ENCODE results near the gene NPHP4. TPM values are rescaled to one million over a fixed set of nuclear protein-coding genes. Genes with fewer than 3 reads are reported as not detected.
A peak's percentile ranks its signal among the peaks of the same experiment; 100 is the strongest.

NPHP4 gene
- total and polyA plus RNA-seq, 12 donors: 2.7 to 13.2 (median 7.3) TPM

DNA sequence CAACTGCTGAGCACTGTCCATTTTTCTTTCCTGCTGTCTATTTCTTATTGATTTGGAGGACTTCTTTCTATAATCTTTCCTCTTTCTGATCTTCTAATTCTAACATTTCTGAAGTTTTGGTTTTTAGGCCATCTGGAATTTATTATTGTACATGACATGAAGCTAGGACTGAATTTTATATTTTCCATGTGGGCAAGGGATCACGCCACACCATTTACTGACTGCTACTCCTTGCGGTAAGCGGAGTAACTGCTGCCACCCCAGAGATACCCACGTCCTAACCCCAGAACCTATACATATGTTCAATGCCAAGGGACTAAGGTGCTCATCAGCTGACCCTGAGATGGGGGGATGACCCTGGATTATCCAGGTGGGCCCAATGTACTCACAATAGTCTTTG, 70.6 kb downstream of the NPHP4 start:
- Histone ChIP-seq H3K9me3 (replicated peaks in 1 of 3) (no peaks in the 10 kb centered on the region), H3K27ac (no peak overlapping the region), H3K4me1 (replicated peaks in 1 of 2) (peaks cover 0 to 4% of the 10 kb centered on the region in 2 donors), H3K27me3 (no peaks in the 10 kb centered on the region), H3K4me3 (no peak overlapping the region), H3K36me3 (replicated peaks in 1 of 2) (no peaks in the 10 kb centered on the region)
- peak in 1 of 7 donors; percentile 25 for DNase-seq
- TF ChIP-seq POLR2A (IDR thresholded peaks at IDR 0.05): no peak
- TF ChIP-seq, protein P1, sequence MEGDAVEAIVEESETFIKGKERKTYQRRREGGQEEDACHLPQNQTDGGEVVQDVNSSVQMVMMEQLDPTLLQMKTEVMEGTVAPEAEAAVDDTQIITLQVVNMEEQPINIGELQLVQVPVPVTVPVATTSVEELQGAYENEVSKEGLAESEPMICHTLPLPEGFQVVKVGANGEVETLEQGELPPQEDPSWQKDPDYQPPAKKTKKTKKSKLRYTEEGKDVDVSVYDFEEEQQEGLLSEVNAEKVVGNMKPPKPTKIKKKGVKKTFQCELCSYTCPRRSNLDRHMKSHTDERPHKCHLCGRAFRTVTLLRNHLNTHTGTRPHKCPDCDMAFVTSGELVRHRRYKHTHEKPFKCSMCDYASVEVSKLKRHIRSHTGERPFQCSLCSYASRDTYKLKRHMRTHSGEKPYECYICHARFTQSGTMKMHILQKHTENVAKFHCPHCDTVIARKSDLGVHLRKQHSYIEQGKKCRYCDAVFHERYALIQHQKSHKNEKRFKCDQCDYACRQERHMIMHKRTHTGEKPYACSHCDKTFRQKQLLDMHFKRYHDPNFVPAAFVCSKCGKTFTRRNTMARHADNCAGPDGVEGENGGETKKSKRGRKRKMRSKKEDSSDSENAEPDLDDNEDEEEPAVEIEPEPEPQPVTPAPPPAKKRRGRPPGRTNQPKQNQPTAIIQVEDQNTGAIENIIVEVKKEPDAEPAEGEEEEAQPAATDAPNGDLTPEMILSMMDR (IDR thresholded peaks at IDR 0.05): no peak
- intact Hi-C loops (cut with DNase I): no loop called here
- 96 to 98% (median 97%) methylated on average over 4 of the region's 4 CpGs for WGBS, 4 donors

DNA sequence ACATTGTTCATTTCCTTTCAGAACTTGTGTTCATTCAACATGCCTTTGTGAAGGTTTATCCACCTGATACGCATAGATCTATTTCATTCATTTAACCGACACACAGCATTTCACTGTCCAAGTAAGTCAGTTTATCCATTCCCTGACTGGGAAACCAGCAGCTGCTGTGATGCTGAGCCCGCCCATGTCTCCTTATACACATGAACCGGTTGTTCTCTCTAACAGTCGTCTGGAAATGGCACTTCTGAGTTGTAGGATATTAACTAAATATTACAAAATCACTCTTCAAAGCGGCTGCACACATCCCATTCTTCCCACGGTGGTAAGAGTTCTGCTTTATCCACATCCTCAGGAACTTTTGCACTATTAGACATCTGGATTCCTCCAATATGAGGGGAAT, 71.1 kb downstream of the NPHP4 start:
- no peaks in the 10 kb centered on the region for H3K9me3 ChIP-seq (replicated peaks in 1 of 3)
- H3K4me3 ChIP-seq: no peak overlapping the region
- no peak overlapping the region for H3K27ac ChIP-seq
- peak in 1 of 7 donors; percentile 25 for DNase-seq
- WGBS, 4 donors: 91 to 95% (median 92%) methylated on average over 7 of the region's 7 CpGs
- intact Hi-C loops (cut with DNase I): no loop called here
- no peaks in the 10 kb centered on the region for H3K27me3 ChIP-seq
- H3K4me1 ChIP-seq (replicated peaks in 1 of 2): peaks cover 0 to 4% of the 10 kb centered on the region in 2 donors
- no peaks in the 10 kb centered on the region for H3K36me3 ChIP-seq (replicated peaks in 1 of 2)
- no peak for TF ChIP-seq POLR2A (IDR thresholded peaks at IDR 0.05)
- TF ChIP-seq, protein P1 (IDR thresholded peaks at IDR 0.05): no peak

DNA sequence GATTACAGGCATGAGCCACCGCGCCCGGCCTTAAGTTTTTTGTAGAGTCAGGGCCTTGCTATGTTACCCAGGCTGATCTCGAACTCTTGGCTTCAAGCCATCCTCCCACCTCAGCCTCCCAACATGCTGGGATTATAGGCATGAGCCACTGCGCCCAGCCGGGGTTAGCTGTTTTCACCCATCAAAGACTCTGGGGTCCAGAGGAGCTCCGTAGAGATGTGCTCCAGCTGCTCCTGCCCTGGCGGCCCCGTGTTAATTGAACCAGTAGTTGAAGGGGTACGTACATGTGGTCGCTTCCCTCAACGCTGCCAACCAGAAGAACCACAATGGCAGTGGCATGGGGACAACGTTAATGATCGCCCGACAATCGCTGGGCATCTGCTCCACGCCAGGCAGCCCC, 72.0 kb downstream of the NPHP4 start:
- H3K4me3 ChIP-seq: no peak overlapping the region
- intact Hi-C loops (cut with DNase I): no loop called here
- peak in 2 of 7 donors; percentile 9 to 41 for DNase-seq
- H3K36me3 ChIP-seq (replicated peaks in 1 of 2): no peaks in the 10 kb centered on the region
- TF ChIP-seq POLR2A (IDR thresholded peaks at IDR 0.05): no peak
- H3K27ac ChIP-seq: no peak overlapping the region
- no peaks in the 10 kb centered on the region for H3K9me3 ChIP-seq (replicated peaks in 1 of 3)
- WGBS, 4 donors: 96 to 97% (median 97%) methylated on average over 16 to 17 of the region's 17 CpGs
- H3K27me3 ChIP-seq: no peaks in the 10 kb centered on the region
- peaks cover 0 to 8% of the 10 kb centered on the region in 2 donors for H3K4me1 ChIP-seq (replicated peaks in 1 of 2)

DNA sequence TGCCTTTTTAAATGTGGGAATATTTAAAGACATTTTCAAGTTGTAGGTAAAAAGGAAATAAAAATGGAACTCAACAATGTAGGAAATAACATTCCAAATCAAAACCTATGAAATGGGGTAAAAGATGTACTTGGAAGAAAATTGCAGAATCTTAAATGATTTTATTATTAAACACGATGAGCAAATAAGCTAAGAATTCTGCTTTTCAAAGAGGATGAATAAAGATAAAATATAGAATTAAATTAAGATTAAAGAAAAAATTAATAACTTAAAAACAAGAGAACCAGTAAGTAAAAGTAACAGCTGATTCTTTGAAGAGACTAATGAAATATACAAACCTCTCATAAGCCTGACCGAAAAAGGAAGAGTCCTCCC, 74.0 kb downstream of the NPHP4 start:
- intact Hi-C loops (cut with DNase I): loop anchor here in 1 of 2 donors (5.0 kb wide), 1 partner anchor 281 kb away; no protein-coding TSS in a partner anchor
- Histone ChIP-seq H3K27me3 (no peaks in the 10 kb centered on the region), H3K9me3 (replicated peaks in 1 of 3) (no peaks in the 10 kb centered on the region), H3K4me1 (replicated peaks in 1 of 2) (peaks cover 0 to 8% of the 10 kb centered on the region in 2 donors), H3K4me3 (no peak overlapping the region), H3K36me3 (replicated peaks in 1 of 2) (no peaks in the 10 kb centered on the region), H3K27ac (no peak overlapping the region)
- no peak for TF ChIP-seq POLR2A (IDR thresholded peaks at IDR 0.05)
- TF ChIP-seq, protein P1 (IDR thresholded peaks at IDR 0.05): no peak
- DNase-seq: no peak
- 44 to 75% (median 47%) methylated on average over 2 of the region's 2 CpGs for WGBS, 4 donors

DNA sequence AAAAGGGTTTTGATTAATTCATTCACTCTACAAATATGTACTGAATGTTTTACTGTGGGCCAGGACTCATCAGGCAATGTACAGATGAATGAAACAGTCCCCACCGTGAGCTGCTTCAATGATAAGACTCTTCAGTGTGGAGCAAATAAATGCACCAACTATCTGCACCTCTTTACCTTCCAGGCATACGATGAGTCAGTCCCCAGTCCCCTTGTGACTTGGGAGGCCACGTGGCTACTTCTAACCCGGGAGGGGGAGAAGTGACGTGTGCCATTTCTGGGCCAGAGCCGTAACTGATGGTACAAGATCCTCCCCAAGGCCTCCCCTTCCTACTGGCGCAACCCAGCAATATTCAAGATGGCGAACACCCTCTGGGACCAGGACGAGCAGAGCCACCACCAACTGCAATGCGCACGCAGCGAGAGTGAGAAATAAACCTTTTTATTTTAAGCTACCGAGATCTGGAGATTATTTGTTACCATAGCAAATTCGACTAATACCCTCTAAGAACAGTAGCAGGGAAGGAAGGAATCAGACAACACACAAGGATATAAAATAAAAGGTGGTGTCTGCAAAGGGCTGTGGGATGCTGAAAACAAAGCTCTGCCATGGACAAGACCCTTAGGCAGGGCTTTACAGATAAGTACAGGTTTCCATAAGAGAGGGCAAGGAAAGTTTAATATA, 74.5 kb downstream of the NPHP4 start:
- intact Hi-C loops (cut with DNase I): loop anchor here in 1 of 2 donors (5.0 kb wide), 1 partner anchor 280 kb away; no protein-coding TSS in a partner anchor
- Histone ChIP-seq H3K4me3 (no peak overlapping the region), H3K9me3 (replicated peaks in 1 of 3) (no peaks in the 10 kb centered on the region), H3K27me3 (no peaks in the 10 kb centered on the region), H3K4me1 (replicated peaks in 1 of 2) (peaks cover 0 to 4% of the 10 kb centered on the region in 2 donors), H3K27ac (no peak overlapping the region), H3K36me3 (replicated peaks in 1 of 2) (no peaks in the 10 kb centered on the region)
- 71 to 84% (median 83%) methylated on average over 14 of the region's 14 CpGs for WGBS, 4 donors
- TF ChIP-seq, protein P1 (IDR thresholded peaks at IDR 0.05): no peak
- TF ChIP-seq POLR2A (IDR thresholded peaks at IDR 0.05): no peak
- peak in 3 of 7 donors; percentile 20 to 53 (median 47) for DNase-seq
